HepG2 (cell line): Measurements from ENCODE around the gene AGPAT3. TPM values are rescaled to one million over a fixed set of nuclear protein-coding genes. Genes with fewer than 3 reads are reported as not detected.

Experiments used
- AKAP8 ChIP-seq: sonication (generic); formaldehyde crosslinking; IDR thresholded peaks from 2 replicates; pipeline ENCODE4 v1.5.1; 2020; ENCODE audit warnings: mild to moderate bottlenecking, missing genetic modification reagents
- ATAD3A ChIP-seq: sonication (generic); formaldehyde crosslinking; IDR thresholded peaks from 2 replicates; pipeline ENCODE4 v1.4.0; 2020; ENCODE audit warnings: missing genetic modification reagents
- FLYWCH1 ChIP-seq: sonication (generic); formaldehyde crosslinking; IDR thresholded peaks from 2 replicates; pipeline ENCODE4 v1.8.1; 2023; ENCODE audit warnings: mild to moderate bottlenecking, missing genetic modification reagents
- HOXD1 ChIP-seq: sonication (generic); formaldehyde crosslinking; IDR thresholded peaks from 2 replicates; pipeline ENCODE4 v1.5.0; 2020; ENCODE audit warnings: missing genetic modification reagents
- MBD4 ChIP-seq: IDR thresholded peaks from 2 replicates; pipeline ENCODE4 v1.6.1; 2012; ENCODE audit warnings: low read length, inconsistent platforms, borderline replicate concordance
- RARA ChIP-seq: IDR thresholded peaks from 2 replicates; pipeline ENCODE4 v1.6.1; 2016; ENCODE audit warnings: missing genetic modification reagents, missing compliant biosample characterization
- SMAD3 ChIP-seq: sonication (generic); formaldehyde crosslinking; IDR thresholded peaks from 2 replicates; pipeline ENCODE4 v1.4.0; 2020; ENCODE audit warnings: missing genetic modification reagents
- SOX5 ChIP-seq: IDR thresholded peaks from 2 replicates; pipeline ENCODE4 v1.6.1; 2016; ENCODE audit warnings: borderline replicate concordance
- STAT5B ChIP-seq: sonication (generic); formaldehyde crosslinking; IDR thresholded peaks from 2 replicates; pipeline ENCODE4 v1.4.0; 2020; ENCODE audit warnings: missing genetic modification reagents
- ZNF598 ChIP-seq: sonication (generic); formaldehyde crosslinking; IDR thresholded peaks from 2 replicates; pipeline ENCODE4 v1.5.1; 2020; ENCODE audit warnings: mild to moderate bottlenecking, missing genetic modification reagents, borderline replicate concordance
- ZNF709 ChIP-seq: sonication (generic); formaldehyde crosslinking; IDR thresholded peaks from 2 replicates; pipeline ENCODE4 v1.5.0; 2020; ENCODE audit warnings: mild to moderate bottlenecking, missing genetic modification reagents
- ZNF878 ChIP-seq: sonication (generic); formaldehyde crosslinking; IDR thresholded peaks from 2 replicates; pipeline ENCODE4 v1.8.1; 2023; ENCODE audit warnings: mild to moderate bottlenecking, missing genetic modification reagents, moderate library complexity
- ZSCAN25 ChIP-seq: sonication (generic); formaldehyde crosslinking; IDR thresholded peaks from 2 replicates; pipeline ENCODE4 v1.8.0; 2022; ENCODE audit warnings: mild to moderate bottlenecking, missing genetic modification reagents
- polyA plus RNA-seq, 8 experiments: library from polyadenylated mRNA; depleted of rRNA in 3 of 8; stranded (reverse) in 7 of 8; unstranded in 1 of 8; fragments of >200 nt; fragmentation: Illumina TruSeq in 4 of 8; extraction: Trizol in 4 of 8; gene quantifications; 2 replicates each; pipeline versions ENCODE4 v1.2.1 to v1.2.3, GENCODE V29; 2011 to 2016; ENCODE audit warnings: low read depth in 4 of 8, missing spikeins in 1 of 8, mixed read lengths in 1 of 8; ENCODE audit not compliant: insufficient read depth in 1 of 8
- total RNA-seq, 5 experiments: library from RNA; depleted of rRNA; stranded (reverse); fragments of >200 nt; fragmentation: Illumina TruSeq; extraction: Trizol; gene quantifications; 2 replicates each; pipeline ENCODE4 v1.2.3, GENCODE V29; 2016; ENCODE audit warnings: low read depth in 1 of 5
- TF ChIP-seq, protein P1 (sequence below): sonication (generic); formaldehyde crosslinking; IDR thresholded peaks from 2 replicates; pipeline ENCODE4 v1.4.0; 2020; ENCODE audit warnings: missing genetic modification reagents, mild to moderate bottlenecking, borderline replicate concordance
- TF ChIP-seq, protein P2 (sequence below): sonication (generic); formaldehyde crosslinking; IDR thresholded peaks from 2 replicates; pipeline ENCODE4 v1.4.0; 2020; ENCODE audit warnings: mild to moderate bottlenecking, missing genetic modification reagents
- TF ChIP-seq, protein P3 (sequence below): sonication (generic); formaldehyde crosslinking; IDR thresholded peaks from 2 replicates; pipeline ENCODE4 v1.5.0; 2020; ENCODE audit warnings: missing genetic modification reagents
- TF ChIP-seq, protein P4 (sequence below): sonication (generic); formaldehyde crosslinking; IDR thresholded peaks from 2 replicates; pipeline ENCODE4 v1.5.0; 2020; ENCODE audit warnings: missing genetic modification reagents, mild to moderate bottlenecking, borderline replicate concordance
- TF ChIP-seq, protein P5 (sequence below): sonication (generic); formaldehyde crosslinking; IDR thresholded peaks from 2 replicates; pipeline ENCODE4 v1.5.0; 2020; ENCODE audit warnings: mild to moderate bottlenecking, missing genetic modification reagents

AGPAT3 gene
- total and polyA plus RNA-seq, 2 of the 13 experiments (the other 11 are each of a cell fraction or from before 2014, with no cell fraction given): 32.2 to 54.4 TPM

DNA sequence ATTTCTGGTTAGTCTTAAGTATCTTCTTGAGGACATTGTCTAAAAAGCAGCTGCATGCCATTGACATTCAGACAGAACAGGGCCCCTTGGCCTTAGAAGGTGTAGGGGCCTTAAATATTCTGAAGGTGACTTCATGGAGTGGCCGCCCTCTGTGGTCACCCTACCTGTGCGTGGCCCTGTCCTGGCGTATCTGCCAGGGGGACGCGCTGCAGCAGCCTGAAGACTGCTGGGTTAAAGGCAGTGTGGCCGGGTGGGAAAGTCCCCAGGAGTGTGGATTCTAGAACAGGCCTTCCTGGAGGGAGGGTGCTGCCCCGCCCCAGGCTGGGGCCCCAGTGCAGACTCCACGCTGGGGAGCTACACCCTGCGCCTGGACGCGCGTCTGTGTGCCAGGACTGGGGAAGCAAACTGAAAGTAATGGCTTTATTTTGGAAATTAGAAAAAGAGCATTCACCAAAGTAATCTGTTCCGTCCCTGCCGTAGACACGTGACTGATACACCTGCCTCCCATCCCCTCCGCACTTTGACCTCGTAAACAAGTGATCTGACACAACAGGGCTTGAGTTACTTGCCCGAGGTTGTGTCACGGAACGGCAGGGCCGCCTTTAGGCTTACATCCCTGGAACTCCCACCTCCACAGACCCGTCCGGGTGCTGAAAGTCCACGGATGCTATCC is 1.8 kb downstream of the AGPAT3 start (continued):
- TF ChIP-seq, protein P1, sequence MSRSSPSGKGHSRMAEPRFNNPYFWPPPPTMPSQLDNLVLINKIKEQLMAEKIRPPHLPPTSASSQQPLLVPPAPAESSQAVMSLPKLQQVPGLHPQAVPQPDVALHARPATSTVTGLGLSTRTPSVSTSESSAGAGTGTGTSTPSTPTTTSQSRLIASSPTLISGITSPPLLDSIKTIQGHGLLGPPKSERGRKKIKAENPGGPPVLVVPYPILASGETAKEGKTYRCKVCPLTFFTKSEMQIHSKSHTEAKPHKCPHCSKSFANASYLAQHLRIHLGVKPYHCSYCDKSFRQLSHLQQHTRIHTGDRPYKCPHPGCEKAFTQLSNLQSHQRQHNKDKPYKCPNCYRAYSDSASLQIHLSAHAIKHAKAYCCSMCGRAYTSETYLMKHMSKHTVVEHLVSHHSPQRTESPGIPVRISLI (CRISPR knock-in tag): no peak
- TF ChIP-seq AKAP8 (CRISPR knock-in tag): peak; percentile 41; the same call in 1 of the 2 replicates
- no peak for TF ChIP-seq ATAD3A (CRISPR knock-in tag)
- TF ChIP-seq, protein P2, sequence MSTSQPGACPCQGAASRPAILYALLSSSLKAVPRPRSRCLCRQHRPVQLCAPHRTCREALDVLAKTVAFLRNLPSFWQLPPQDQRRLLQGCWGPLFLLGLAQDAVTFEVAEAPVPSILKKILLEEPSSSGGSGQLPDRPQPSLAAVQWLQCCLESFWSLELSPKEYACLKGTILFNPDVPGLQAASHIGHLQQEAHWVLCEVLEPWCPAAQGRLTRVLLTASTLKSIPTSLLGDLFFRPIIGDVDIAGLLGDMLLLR (CRISPR knock-in tag): no peak
- TF ChIP-seq MBD4: no peak
- no peak for TF ChIP-seq STAT5B
- TF ChIP-seq SMAD3: 0 out of 2 replicates have a peak, but pooled peaks have one; percentile 46
- no peak for TF ChIP-seq ZNF709 (CRISPR knock-in tag)
- TF ChIP-seq ZNF878 (CRISPR knock-in tag): no peak
- TF ChIP-seq, protein P3, sequence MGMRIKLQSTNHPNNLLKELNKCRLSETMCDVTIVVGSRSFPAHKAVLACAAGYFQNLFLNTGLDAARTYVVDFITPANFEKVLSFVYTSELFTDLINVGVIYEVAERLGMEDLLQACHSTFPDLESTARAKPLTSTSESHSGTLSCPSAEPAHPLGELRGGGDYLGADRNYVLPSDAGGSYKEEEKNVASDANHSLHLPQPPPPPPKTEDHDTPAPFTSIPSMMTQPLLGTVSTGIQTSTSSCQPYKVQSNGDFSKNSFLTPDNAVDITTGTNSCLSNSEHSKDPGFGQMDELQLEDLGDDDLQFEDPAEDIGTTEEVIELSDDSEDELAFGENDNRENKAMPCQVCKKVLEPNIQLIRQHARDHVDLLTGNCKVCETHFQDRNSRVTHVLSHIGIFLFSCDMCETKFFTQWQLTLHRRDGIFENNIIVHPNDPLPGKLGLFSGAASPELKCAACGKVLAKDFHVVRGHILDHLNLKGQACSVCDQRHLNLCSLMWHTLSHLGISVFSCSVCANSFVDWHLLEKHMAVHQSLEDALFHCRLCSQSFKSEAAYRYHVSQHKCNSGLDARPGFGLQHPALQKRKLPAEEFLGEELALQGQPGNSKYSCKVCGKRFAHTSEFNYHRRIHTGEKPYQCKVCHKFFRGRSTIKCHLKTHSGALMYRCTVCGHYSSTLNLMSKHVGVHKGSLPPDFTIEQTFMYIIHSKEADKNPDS (CRISPR knock-in tag): 0 out of 2 replicates have a peak, but pooled peaks have one; percentile 77
- 0 out of 2 replicates have a peak, but pooled peaks have one; percentile 35 for TF ChIP-seq HOXD1 (CRISPR knock-in tag)
- TF ChIP-seq, protein P4, sequence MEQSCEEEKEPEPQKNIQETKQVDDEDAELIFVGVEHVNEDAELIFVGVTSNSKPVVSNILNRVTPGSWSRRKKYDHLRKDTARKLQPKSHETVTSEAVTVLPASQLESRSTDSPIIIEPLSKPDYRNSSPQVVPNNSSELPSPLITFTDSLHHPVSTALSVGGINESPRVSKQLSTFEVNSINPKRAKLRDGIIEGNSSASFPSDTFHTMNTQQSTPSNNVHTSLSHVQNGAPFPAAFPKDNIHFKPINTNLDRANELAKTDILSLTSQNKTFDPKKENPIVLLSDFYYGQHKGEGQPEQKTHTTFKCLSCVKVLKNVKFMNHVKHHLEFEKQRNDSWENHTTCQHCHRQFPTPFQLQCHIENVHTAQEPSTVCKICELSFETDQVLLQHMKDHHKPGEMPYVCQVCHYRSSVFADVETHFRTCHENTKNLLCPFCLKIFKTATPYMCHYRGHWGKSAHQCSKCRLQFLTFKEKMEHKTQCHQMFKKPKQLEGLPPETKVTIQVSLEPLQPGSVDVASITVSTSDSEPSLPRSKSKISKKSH (CRISPR knock-in tag): no peak
- peak; percentile 62; the same call in 1 of the 2 replicates for TF ChIP-seq ZNF598 (CRISPR knock-in tag)
- TF ChIP-seq FLYWCH1 (CRISPR knock-in tag): no peak
- no peak for TF ChIP-seq ZSCAN25 (CRISPR knock-in tag)
- peak; percentile 69 for TF ChIP-seq RARA
- peak; percentile 53; the same call in 1 of the 2 replicates for TF ChIP-seq SOX5 (CRISPR knock-in tag)
- TF ChIP-seq, protein P5, sequence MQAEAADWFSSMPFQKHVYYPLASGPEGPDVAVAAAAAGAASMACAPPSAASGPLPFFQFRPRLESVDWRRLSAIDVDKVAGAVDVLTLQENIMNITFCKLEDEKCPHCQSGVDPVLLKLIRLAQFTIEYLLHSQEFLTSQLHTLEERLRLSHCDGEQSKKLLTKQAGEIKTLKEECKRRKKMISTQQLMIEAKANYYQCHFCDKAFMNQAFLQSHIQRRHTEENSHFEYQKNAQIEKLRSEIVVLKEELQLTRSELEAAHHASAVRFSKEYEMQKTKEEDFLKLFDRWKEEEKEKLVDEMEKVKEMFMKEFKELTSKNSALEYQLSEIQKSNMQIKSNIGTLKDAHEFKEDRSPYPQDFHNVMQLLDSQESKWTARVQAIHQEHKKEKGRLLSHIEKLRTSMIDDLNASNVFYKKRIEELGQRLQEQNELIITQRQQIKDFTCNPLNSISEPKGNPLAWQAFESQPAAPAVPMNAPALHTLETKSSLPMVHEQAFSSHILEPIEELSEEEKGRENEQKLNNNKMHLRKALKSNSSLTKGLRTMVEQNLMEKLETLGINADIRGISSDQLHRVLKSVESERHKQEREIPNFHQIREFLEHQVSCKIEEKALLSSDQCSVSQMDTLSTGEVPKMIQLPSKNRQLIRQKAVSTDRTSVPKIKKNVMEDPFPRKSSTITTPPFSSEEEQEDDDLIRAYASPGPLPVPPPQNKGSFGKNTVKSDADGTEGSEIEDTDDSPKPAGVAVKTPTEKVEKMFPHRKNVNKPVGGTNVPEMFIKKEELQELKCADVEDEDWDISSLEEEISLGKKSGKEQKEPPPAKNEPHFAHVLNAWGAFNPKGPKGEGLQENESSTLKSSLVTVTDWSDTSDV (CRISPR knock-in tag): no peak
